ENCODE measurements around the gene LMF2. TPM values are rescaled to one million over a fixed set of nuclear protein-coding genes. Genes with fewer than 3 reads are reported as not detected.

The LMF2 gene
- polyA plus RNA-seq, 4 donors = 30.3 to 73.2 (median 55.4) TPM

GRCh38 chr22:50483977-50484853 is 23.3 kb downstream of the LMF2 start:
- DNase-seq (ENCODE audit: low read depth in 4 of 4, low spot score in 2 of 4) = no peak

- no peak for DNase-seq (ENCODE audit: low read depth in 4 of 4, low spot score in 2 of 4)
These were observed 23.9 kb downstream of the LMF2 start for GRCh38 chr22:50483556-50483955.

- DNase-seq (ENCODE audit: low read depth in 4 of 4, low spot score in 2 of 4) = no peak
These were observed 24.4 kb downstream of the LMF2 start for GRCh38 chr22:50483106-50483505.

- DNase-seq (ENCODE audit: low read depth in 4 of 4, low spot score in 2 of 4) = no peak
These were observed 25.1 kb downstream of the LMF2 start for GRCh38 chr22:50482107-50483074.

- no peak for DNase-seq (ENCODE audit: low read depth in 4 of 4, low spot score in 2 of 4)
These were observed 25.9 kb downstream of the LMF2 start, which contains the start of gene ADM2 for GRCh38 chr22:50481440-50482106. Gene ADM2 (plus strand): TSS chr22:50481543. CDS start chr22:50481848, 305 bp downstream.

GRCh38 chr22:50481045-50481439 is 26.5 kb downstream of the LMF2 start:
- DNase-seq (ENCODE audit: low read depth in 4 of 4, low spot score in 2 of 4) = no peak

GRCh38 chr22:50479721-50480120 is 27.8 kb downstream of the LMF2 start:
- no peak for DNase-seq (ENCODE audit: low read depth in 4 of 4, low spot score in 2 of 4)

GRCh38 chr22:50477923-50478322 is 29.6 kb downstream of the LMF2 start:
- no peak for DNase-seq (ENCODE audit: low read depth in 4 of 4, low spot score in 2 of 4)

GRCh38 chr22:50476868-50477267 is 30.6 kb downstream of the LMF2 start:
- DNase-seq (ENCODE audit: low read depth in 4 of 4, low spot score in 2 of 4) = no peak

- DNase-seq (ENCODE audit: low read depth in 4 of 4, low spot score in 2 of 4) = no peak
These were observed 31.9 kb downstream of the LMF2 start for GRCh38 chr22:50475652-50476002.

GRCh38 chr22:50474710-50475651 is 32.5 kb downstream of the LMF2 start, which contains the start of gene SBF1:
Gene SBF1 (minus strand): TSS chr22:50475035. CDS start chr22:50474840, 195 bp downstream.
- peak; percentile 50 to 82 (median 79) for DNase-seq (ENCODE audit: low read depth in 4 of 4, low spot score in 2 of 4)

- no peak for DNase-seq (ENCODE audit: low read depth in 4 of 4, low spot score in 2 of 4)
These were observed 33.4 kb downstream of the LMF2 start for GRCh38 chr22:50473855-50474671.

GRCh38 chr22:50473088-50473487 is 34.4 kb downstream of the LMF2 start:
- no peak for DNase-seq (ENCODE audit: low read depth in 4 of 4, low spot score in 2 of 4)

GRCh38 chr22:50471962-50472361 is 35.5 kb downstream of the LMF2 start:
- DNase-seq (ENCODE audit: low read depth in 4 of 4, low spot score in 2 of 4) = no peak

GRCh38 chr22:50471197-50471847 is 36.2 kb downstream of the LMF2 start:
- DNase-seq (ENCODE audit: low read depth in 4 of 4, low spot score in 2 of 4) = no peak

- DNase-seq (ENCODE audit: low read depth in 4 of 4, low spot score in 2 of 4) = no peak
These were observed 37.0 kb downstream of the LMF2 start for GRCh38 chr22:50470491-50470890.

GRCh38 chr22:50469377-50470305 is 37.9 kb downstream of the LMF2 start:
- DNase-seq (ENCODE audit: low read depth in 4 of 4, low spot score in 2 of 4) = no peak

All from left renal cortex interstitium (tissue), 4 donors.